ENCODE results near the gene COA7.

COA7 gene

DNA sequence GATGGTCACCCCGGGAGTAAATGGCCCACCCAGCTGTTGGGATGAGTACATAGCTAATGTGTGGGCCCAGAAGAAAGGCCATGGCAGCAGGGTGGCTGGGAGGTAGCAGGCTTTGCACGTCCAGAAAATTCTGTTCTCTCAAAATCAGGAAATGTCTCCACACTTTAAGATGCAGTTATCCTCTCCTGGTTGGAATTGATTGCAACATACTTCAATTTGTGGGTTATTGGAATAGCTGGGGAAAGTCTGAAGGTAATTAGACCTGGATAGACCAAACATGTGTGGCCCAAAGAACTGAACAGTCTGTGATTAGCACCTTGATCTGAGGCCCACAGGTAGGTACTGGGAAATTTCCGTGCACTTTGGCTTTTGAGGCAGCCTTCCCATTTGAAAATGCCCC lies 30.2 kb downstream of the COA7 start:
- no peak for DNase-seq

DNA sequence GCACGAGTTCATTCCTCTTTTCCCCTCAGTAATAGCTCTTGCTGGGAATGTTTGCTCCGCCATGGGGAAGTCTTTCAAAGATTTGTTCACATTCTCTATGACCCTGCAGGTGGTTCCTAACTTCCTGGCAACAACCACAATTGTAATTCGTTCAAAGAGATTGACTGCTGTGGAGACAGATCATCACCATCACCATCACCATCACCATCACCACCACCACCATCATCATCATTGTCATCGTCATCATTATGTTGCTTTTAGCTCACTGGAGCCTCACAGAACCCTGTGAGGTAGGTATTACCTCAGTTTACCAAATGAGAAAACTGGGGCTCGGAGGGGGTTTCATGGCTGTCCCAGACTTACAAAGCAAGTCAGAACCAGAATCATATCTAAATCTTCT lies 30.9 kb downstream of the COA7 start:
- no peak for DNase-seq

DNA sequence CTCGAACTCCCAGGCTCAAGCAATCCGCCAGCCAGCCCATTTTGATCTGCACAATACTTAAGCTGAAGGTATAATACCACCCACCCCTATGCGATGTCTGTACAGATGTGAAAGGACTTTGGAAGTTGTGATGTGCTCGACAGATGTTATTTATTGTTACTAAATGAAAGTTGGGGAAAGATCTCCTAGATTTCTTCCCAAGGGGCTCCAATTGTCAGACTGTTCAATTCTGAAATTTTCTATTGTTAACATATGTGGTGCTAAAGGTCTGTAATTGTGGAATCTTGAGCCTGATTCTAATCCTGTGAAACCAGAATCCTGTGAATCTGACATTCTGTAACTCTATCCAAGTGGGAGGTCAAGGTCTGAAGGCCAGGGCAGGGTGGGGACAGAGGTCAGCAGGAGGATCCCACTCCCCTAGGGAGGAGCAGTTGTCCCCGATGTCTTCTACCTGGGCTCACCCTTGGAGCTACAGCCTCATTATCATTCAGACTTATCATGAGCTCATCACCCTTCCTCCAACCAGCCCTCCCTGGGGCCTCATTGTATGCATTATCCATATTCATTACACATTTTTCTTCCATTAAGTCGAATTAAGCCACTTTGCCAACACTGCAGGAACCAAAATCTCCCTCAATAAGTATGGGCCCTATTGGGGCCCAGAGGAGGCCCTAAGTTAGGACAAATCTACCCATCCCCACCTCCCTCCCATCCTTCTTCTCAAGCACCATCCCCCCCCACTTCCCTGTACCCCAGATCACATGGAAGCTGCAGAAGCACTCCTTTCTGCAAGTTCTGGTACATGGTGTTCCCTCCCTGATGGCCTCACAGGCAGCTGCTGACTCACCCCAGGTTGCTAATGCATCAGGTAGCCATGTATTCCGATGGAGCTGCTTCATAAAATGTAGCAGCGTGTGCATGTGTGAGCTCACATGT lies 32.9 kb downstream of the COA7 start:
- no peak for DNase-seq

DNA sequence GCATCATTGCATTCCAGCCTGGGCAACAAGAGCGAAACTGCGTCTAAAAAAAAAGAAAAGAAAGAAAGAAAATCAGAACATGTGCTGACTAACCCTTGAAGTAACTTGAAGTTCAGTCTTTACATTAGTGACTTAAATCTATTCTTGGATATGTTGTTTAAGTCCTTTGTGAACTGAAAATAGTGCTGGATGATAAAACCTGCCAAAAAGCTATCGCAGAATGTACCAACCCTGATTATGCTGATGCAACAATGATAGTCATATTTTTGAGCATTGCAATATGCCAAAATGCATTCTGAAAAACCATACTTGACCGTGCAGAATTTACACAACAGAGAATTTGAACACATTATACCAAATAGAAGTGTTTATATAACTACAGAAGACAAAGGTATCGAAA lies 34.4 kb downstream of the COA7 start:
- DNase-seq: no peak

DNA sequence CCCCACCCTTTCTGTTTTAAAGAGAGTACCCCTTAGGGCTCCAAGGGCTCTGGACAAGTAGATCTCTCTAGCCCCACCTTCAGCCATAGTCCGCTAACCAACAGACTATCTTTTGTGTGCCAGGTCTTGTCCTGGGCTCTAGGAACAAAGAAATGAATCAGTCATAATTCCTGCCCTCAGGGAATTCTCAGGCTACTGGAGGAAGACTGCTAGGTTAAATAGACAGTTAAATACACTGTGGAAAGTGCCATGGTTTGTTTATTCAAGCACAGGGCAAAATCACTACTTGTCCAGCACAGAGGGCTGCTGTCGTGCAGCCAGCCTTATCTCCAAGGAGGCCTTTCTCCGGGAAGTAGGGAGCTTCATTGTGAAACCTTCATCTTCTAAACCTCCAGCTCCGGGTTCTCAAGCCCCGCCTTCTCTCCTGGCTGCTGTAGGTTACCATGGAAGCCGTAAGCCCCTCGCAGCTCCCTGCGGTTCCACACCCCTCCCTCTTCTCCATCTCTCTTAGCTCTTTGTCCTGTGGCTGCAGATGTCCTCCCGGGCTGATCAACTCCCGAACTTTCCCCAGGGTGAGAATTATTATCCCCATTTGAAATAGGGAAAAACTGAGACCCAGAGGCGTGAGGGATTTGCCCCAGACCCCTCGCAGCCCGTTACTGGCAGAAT lies 35.4 kb downstream of the COA7 start:
- no peak for DNase-seq

DNA sequence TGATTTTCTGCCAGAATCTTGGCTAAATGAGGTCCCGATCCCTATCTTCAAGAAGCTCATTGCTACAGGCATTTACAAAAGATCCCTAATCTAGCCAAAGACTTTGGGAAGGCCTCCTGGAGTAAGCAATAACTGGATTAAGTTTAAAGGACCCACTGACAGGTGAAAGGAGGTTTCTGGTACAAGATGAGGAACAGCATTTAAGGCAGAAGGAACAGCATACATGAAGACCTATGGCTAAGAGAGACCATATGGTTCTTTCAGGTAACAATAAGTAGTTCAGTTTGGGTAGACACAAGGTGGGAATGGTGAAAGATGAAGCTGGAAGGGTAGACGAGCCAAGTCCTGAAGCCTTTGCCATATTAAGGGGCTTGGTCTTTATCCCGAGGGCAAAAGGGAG lies 37.3 kb downstream of the COA7 start:
- DNase-seq: no peak

- DNase-seq: no peak
Measured at GRCh38 chr1:52659851-52660596, 38.1 kb downstream of the COA7 start.

- no peak for DNase-seq
Measured at GRCh38 chr1:52659356-52659755, 38.8 kb downstream of the COA7 start.

GRCh38 chr1:52658795-52659194 lies 39.4 kb downstream of the COA7 start:
- DNase-seq: no peak

DNA sequence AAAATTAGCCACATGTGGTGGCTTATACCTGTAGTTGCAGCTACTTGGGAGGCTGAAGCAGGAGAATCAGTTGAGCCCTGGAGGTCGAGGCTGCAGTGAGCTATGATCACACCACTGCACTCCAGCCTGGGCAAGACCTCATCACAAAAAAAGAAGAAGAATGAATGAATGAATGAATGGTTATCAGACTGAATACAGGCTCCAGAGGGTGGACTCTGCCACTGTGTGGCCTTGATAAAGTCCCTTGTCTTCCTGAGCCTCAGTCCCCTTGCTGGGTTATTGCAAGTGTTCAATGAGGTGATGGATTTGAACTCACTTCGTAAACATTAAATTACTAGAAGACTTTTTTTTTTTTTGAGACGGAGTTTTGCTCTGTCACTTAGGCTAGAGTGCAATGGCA lies 40.4 kb downstream of the COA7 start:
- DNase-seq: no peak

- no peak for DNase-seq
Measured at GRCh38 chr1:52654063-52654462, 44.1 kb downstream of the COA7 start.

DNA sequence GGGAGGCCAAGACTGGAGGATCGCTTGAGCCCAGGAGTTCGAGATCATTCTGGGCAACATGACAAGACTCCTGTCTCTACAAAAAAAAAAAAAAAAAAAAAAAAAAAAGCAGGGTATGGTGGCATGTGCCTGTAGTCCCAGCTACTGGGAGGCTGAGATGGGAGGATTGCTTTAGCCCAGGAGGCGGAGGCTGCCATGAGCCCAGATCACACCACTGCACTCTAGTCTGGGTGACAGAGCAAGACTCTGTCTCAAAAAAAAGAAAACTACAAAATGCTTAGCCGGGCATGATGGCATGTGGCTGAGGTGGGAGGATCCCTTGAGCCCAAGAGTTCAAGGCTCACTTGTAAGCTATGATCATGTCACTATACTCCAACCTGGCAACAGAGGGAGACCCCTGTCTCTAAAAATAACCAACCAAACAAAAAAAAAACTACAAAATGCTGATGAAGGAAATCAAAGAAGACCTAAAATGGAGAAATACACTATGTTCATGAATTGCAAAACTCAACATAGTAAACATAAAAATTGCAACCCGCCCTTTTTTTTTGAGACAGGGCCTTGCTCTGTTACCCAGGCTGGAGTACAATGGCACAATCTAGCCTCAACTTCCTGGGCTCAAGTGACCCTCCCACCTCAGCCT lies 44.8 kb downstream of the COA7 start:
- DNase-seq: no peak

DNA sequence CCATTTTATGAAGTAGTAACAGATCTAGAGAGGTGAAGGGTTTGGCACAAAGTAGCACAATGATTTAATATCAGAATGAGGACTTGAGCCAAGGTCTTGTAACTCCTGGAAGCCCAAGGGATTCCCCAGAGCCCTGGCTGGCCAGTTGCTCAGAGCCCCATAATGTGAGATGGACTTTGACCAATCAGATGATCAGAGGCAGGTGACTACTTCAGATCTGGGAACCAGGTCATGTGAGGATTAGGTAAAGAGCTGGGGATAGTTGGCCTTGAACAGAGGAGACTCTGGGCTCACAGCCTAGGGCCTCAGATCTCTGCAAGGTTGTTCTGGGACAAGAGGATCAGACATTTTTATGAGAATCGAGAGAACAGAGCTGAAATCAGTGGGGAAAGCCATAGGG lies 46.2 kb downstream of the COA7 start:
- no peak for DNase-seq

- DNase-seq: no peak
Measured at GRCh38 chr1:52645261-52645660, 52.9 kb downstream of the COA7 start.

DNA sequence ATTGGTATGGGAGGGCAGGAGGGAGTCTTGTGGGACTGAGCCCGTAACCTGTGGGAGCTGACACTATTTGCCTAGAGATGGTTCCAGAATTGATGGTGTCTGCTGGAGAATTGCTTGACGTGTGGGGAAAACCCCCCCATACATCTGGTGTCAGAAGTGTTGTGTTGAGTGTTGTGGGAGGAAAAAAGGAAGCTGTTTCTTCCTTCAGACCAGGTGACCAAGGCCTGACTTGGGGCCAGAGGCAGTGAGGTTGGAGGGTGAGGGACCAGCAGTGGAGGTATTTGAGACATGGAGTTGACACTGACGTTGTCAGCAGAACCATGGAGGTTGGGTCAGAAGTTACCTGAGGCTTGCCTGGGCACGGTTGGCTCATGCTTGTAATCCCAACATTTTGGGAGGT lies 56.8 kb downstream of the COA7 start:
- no peak for DNase-seq

GRCh38 chr1:52640697-52641096 lies 57.5 kb downstream of the COA7 start:
- DNase-seq: no peak

DNA sequence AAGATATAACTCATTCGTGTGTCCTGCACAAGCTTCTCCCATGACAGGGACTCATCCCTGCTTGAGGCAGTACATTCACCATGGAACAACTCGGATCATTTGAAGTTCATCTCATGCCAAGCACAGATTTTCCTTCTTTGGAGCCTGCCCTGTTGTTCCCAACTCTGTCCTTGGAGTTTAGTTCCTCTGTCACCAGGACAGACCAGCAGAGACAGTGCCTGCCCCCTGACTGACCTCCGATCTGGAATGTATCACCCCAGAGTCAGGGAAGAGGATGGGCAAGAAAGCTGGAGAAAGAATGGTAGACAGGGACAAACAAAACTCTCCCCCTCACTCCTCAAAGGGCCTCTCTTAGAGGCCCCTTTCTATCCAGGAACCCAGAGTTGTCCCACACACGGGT lies 60.2 kb downstream of the COA7 start:
- DNase-seq: no peak

- DNase-seq: peak; percentile 54
Measured at GRCh38 chr1:52636721-52637695, 61.1 kb downstream of the COA7 start.

DNA sequence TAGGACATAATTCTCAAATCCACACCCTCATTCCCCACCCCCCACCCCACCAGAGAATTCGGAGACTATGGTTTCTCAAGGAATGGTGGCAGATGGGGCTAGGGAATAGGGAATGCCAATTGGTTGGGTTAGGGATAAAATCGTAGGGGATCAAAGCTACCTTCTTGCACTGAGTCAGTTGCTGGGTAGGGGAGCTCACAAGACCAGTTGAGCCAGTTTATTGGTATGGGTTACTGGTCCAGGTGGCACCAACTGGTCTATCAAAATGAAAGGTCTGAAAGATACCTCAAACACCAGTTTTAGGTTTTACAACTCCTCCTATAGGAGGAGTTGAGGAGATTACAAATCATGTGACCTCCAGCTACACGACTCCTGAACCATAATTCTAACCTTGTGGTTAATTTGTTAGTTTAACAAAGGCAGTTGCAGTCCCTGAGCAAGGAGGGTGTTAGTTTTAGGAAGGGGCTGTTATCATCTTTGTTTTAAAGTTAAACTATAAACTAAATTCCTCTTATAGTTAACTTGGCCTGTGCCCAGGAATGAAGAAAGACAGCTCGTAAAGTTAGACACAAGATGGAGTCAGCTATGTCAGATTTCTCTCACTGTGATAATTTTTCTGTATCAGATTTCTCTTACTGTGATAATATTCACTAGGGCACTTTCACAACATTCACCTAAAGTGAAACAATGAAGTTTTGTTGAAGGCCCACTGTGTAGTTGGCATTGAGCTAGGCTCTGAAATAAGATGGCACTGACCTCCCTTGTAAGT lies 62.6 kb downstream of the COA7 start:
- no peak for DNase-seq
